ENCODE measurements around the gene OTUB2. TPM values are rescaled to one million over a fixed set of nuclear protein-coding genes. Genes with fewer than 3 reads are reported as not detected.

OTUB2 gene
- total and polyA plus RNA-seq, 2 donors (not counting 3 experiments of a cell fraction or from before 2014, with no cell fraction given) = 0.70 to 1.6 TPM

Other genes starting within 250 kb of the OTUB2 start
- not detected in 2 replicates for gene PRIMA1, start 237.9 kb upstream of the OTUB2 start, total RNA-seq
- gene PRIMA1, start 237.9 kb upstream of the OTUB2 start, polyA plus RNA-seq = not detected in 2 replicates
- not detected in 2 replicates for gene FAM181A, start 99.0 kb upstream of the OTUB2 start, total RNA-seq
- not detected in 2 replicates for gene FAM181A, start 99.0 kb upstream of the OTUB2 start, polyA plus RNA-seq
- not detected in 2 replicates for gene ASB2, start 49.8 kb upstream of the OTUB2 start, total RNA-seq
- not detected in 2 replicates for gene ASB2, start 49.8 kb upstream of the OTUB2 start, polyA plus RNA-seq
- not detected in 2 replicates for gene CCDC197, start 29.0 kb upstream of the OTUB2 start, total RNA-seq
- gene CCDC197, start 29.0 kb upstream of the OTUB2 start, polyA plus RNA-seq = not detected in 2 replicates
- gene DDX24, start 54.9 kb downstream of the OTUB2 start, total RNA-seq = 132 and 141 TPM in 2 replicates
- 86.7 and 88.3 TPM in 2 replicates for gene DDX24, start 54.9 kb downstream of the OTUB2 start, polyA plus RNA-seq
- 31.1 and 31.8 TPM in 2 replicates for gene IFI27L1, start 55.0 kb downstream of the OTUB2 start, total RNA-seq
- 32.9 and 38.1 TPM in 2 replicates for gene IFI27L1, start 55.0 kb downstream of the OTUB2 start, polyA plus RNA-seq
- gene IFI27, start 84.4 kb downstream of the OTUB2 start, total RNA-seq = 72.0 and 126 TPM in 2 replicates
- gene IFI27, start 84.4 kb downstream of the OTUB2 start, polyA plus RNA-seq = 1,265 and 1,831 TPM in 2 replicates
- gene IFI27L2, start 103.3 kb downstream of the OTUB2 start, total RNA-seq = 11.0 and 28.7 TPM in 2 replicates
- 82.9 and 93.9 TPM in 2 replicates for gene IFI27L2, start 103.3 kb downstream of the OTUB2 start, polyA plus RNA-seq
- gene PPP4R4, start 148.0 kb downstream of the OTUB2 start, total RNA-seq = not detected in 2 replicates
- not detected in 2 replicates for gene PPP4R4, start 148.0 kb downstream of the OTUB2 start, polyA plus RNA-seq